ENCODE data around the gene ODAD2.
"Not testable (repeated sequence)": the region's sequence is repeated elsewhere in the genome, so short reads cannot be mapped to it uniquely, and the experiment has no call there.

ODAD2 gene

GRCh38 chr10:27998954-27999275, at the start of gene ODAD2:
ODAD2 (minus strand) TSS chr10:27999079; CDS start chr10:27995142, 3,937 bp downstream.
- DNase-seq, result no peak

GRCh38 chr10:28047061-28047460, 48.2 kb upstream of the ODAD2 start:
- DNase-seq, result no peak

- no peak for DNase-seq
Observed at GRCh38 chr10:28046579-28046978, 47.7 kb upstream of the ODAD2 start.

GRCh38 chr10:28043941-28044340, 45.1 kb upstream of the ODAD2 start:
- no peak for DNase-seq

- no peak for DNase-seq
Observed at GRCh38 chr10:28036587-28036986, 37.7 kb upstream of the ODAD2 start.

- no peak for DNase-seq
Observed at GRCh38 chr10:28020993-28021982, 22.4 kb upstream of the ODAD2 start.

GRCh38 chr10:28020080-28020860, 21.4 kb upstream of the ODAD2 start:
- DNase-seq, result no peak

GRCh38 chr10:28014651-28015050, 15.8 kb upstream of the ODAD2 start:
- DNase-seq, result no peak

- no peak for DNase-seq
Observed at GRCh38 chr10:28012990-28013515, 14.2 kb upstream of the ODAD2 start.

GRCh38 chr10:28010821-28011220, 11.9 kb upstream of the ODAD2 start:
- DNase-seq, result no peak

GRCh38 chr10:28008054-28008453, 9.2 kb upstream of the ODAD2 start:
- DNase-seq, result no peak

- no peak for DNase-seq
Observed at GRCh38 chr10:28001353-28001752, 2.5 kb upstream of the ODAD2 start.

GRCh38 chr10:27998178-27998953, 513 bp downstream of the ODAD2 start:
- peak; percentile 86 for DNase-seq

GRCh38 chr10:27997865-27998177, 1.1 kb downstream of the ODAD2 start:
- DNase-seq, result peak; percentile 83

GRCh38 chr10:27995311-27995710, 3.6 kb downstream of the ODAD2 start:
- DNase-seq, result peak; percentile 34

- not testable (repeated sequence) for DNase-seq
Observed at GRCh38 chr10:27989357-27989756, 9.5 kb downstream of the ODAD2 start.

GRCh38 chr10:27986821-27987220, 12.1 kb downstream of the ODAD2 start:
- no peak for DNase-seq

- DNase-seq, result no peak
Observed at GRCh38 chr10:27982875-27983543, 15.9 kb downstream of the ODAD2 start.

- DNase-seq, result no peak
Observed at GRCh38 chr10:27981744-27982143, 17.1 kb downstream of the ODAD2 start.

- not testable (repeated sequence) for DNase-seq
Observed at GRCh38 chr10:27970795-27971194, 28.1 kb downstream of the ODAD2 start.

- not testable (repeated sequence) for DNase-seq
Observed at GRCh38 chr10:27969931-27970330, 28.9 kb downstream of the ODAD2 start.

GRCh38 chr10:27959093-27959715, 39.7 kb downstream of the ODAD2 start:
- DNase-seq, result no peak

Measured in eye (tissue), 1 donor.